NCI-H146 (cell line): Measurements from ENCODE around the gene BTRC.
"Not testable (repeated sequence)": the region's sequence is repeated elsewhere in the genome, so short reads cannot be mapped to it uniquely, and the experiment has no call there.

Experiments used
- DNase-seq: peaks from one replicate; lab custom pipeline; 2025; lab: John Stamatoyannopoulos, UW

BTRC gene

GRCh38 chr10:101587725-101588653, 234.0 kb downstream of the BTRC start, which contains the start of the genes DPCD and POLL:
Gene DPCD (plus strand): TSS chr10:101588321. CDS start chr10:101588337, 16 bp downstream.
Gene POLL (minus strand): TSS chr10:101588257. CDS start chr10:101587360, 897 bp downstream.
- DNase-seq = peak; percentile 94

GRCh38 chr10:101588879-101589278, 234.9 kb downstream of the BTRC start:
- no peak for DNase-seq

- DNase-seq = not testable (repeated sequence)
Observed at GRCh38 chr10:101593331-101593730, 239.4 kb downstream of the BTRC start.

- DNase-seq = no peak
Observed at GRCh38 chr10:101595591-101596433, 241.8 kb downstream of the BTRC start.

GRCh38 chr10:101597091-101597900, 243.3 kb downstream of the BTRC start:
- no peak for DNase-seq

GRCh38 chr10:101601541-101601940, 247.6 kb downstream of the BTRC start:
- DNase-seq = no peak

GRCh38 chr10:101602761-101603398, 248.9 kb downstream of the BTRC start:
- peak; percentile 59 for DNase-seq
